Measurements from ENCODE around the gene PPP6R1. TPM values are rescaled to one million over a fixed set of nuclear protein-coding genes. Genes with fewer than 3 reads are reported as not detected.

The PPP6R1 gene
- total and polyA plus RNA-seq, 2 of the 13 experiments (the other 11 are each of a cell fraction or from before 2014, with no cell fraction given): 25.8 to 54.0 TPM

DNA sequence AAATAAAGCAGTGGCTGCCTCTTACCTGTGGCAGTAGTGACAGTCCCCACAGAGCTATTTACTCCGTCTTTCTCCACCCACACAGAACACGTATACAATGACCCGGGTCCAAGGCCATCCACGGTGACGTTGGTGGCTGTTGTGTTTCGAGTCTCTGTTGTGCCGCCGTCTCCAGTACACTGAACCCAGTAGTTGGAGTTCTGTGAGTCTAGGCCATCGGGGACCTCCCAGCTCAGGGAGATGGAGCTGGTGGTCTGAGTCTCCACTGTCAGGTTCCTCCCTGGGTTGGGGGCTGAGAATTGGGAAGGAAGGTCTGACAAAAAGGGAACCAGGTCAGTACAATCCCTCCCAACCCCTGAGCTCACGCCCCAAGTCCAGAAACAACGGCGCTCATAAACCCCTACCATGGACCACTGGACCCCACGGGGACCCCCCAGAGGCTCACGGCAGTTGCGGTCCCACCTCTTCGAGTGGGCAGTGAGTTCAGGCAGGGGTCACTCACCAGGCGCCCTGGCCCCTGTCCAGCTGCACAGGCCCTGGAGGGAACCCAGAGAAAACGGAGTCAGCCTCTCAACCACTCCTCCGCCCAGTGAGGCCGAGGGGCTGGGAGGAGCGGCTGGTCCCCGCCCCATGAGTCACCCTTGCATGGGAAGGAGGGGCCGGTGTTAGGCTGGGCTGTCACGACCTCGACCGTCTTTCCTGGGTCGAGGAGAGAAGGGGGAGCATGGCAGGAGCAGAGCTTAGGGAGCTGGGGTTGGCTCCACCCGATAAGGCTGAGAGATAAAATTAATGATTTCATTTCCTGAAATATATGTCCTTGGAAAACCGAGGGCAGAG lies 51.9 kb downstream of the PPP6R1 start (continued):
- TF ChIP-seq PHF5A (CRISPR knock-in tag; IDR thresholded peaks at IDR 0.05; ENCODE audit: low read depth, unreplicated experiment): peak; percentile 79
- no peak for TF ChIP-seq ZNF644 (CRISPR knock-in tag; IDR thresholded peaks at IDR 0.05; ENCODE audit: low read depth)
- TF ChIP-seq MTA1 (CRISPR knock-in tag; IDR thresholded peaks at IDR 0.05; ENCODE audit: borderline replicate concordance): no peak
- TF ChIP-seq ZBTB42 (CRISPR knock-in tag; IDR thresholded peaks at IDR 0.05): no peak
- TF ChIP-seq SSRP1 (CRISPR knock-in tag; IDR thresholded peaks at IDR 0.05): no peak
- TF ChIP-seq ZFP41 (CRISPR knock-in tag; IDR thresholded peaks at IDR 0.05; ENCODE audit: borderline replicate concordance): no peak
- TF ChIP-seq ZNF484 (CRISPR knock-in tag; IDR thresholded peaks at IDR 0.05; ENCODE audit: borderline replicate concordance, low read depth): no peak
- TF ChIP-seq ETV5 (CRISPR knock-in tag; IDR thresholded peaks at IDR 0.05; ENCODE audit: borderline replicate concordance): peak; percentile 52; the same call in 1 of the 2 replicates
- peak; percentile 26; the same call in 1 of the 2 replicates for TF ChIP-seq TMF1 (CRISPR knock-in tag; IDR thresholded peaks at IDR 0.05; ENCODE audit: low read depth)
- no peak for TF ChIP-seq ZNF678 (CRISPR knock-in tag; IDR thresholded peaks at IDR 0.05)
- TF ChIP-seq RELA (CRISPR knock-in tag; IDR thresholded peaks at IDR 0.05): no peak
- TF ChIP-seq KLF15 (CRISPR knock-in tag; IDR thresholded peaks at IDR 0.05; ENCODE audit: borderline replicate concordance): no peak
- peak; percentile 93 for TF ChIP-seq ZFP90 (CRISPR knock-in tag; IDR thresholded peaks at IDR 0.05; ENCODE audit: borderline replicate concordance)
- TF ChIP-seq ZBTB3 (CRISPR knock-in tag; IDR thresholded peaks at IDR 0.05; ENCODE audit: borderline replicate concordance, low read depth): no peak
- 0 out of 2 replicates have a peak, but pooled peaks have one; percentile 39 for TF ChIP-seq HOXD1 (CRISPR knock-in tag; IDR thresholded peaks at IDR 0.05)
- TF ChIP-seq ZNF589 (CRISPR knock-in tag; conservative IDR thresholded peaks at IDR 0.05): peak; percentile 44; the same call in 1 of the 2 replicates
- peak; percentile 75; the same call in 1 of the 2 replicates for TF ChIP-seq GTF2F1 (IDR thresholded peaks at IDR 0.05; ENCODE audit: low read length)
- TF ChIP-seq ATF5 (CRISPR knock-in tag; IDR thresholded peaks at IDR 0.05; ENCODE audit: low read depth): no peak
- TF ChIP-seq RBM22 (optimal IDR thresholded peaks at IDR 0.05; ENCODE audit: low read length): no peak
- TF ChIP-seq ZEB1 (IDR thresholded peaks at IDR 0.05; ENCODE audit: insufficient replicate concordance, low read depth): no peak
- TF ChIP-seq ZNF766 (CRISPR knock-in tag; IDR thresholded peaks at IDR 0.05; ENCODE audit: borderline replicate concordance): no peak
- no peak for TF ChIP-seq MTF2 (CRISPR knock-in tag; IDR thresholded peaks at IDR 0.05; ENCODE audit: borderline replicate concordance)
- no peak for TF ChIP-seq CENPX (CRISPR knock-in tag; IDR thresholded peaks at IDR 0.05)
- no peak for TF ChIP-seq KMT2B (CRISPR knock-in tag; IDR thresholded peaks at IDR 0.05)
- TF ChIP-seq, protein P1, sequence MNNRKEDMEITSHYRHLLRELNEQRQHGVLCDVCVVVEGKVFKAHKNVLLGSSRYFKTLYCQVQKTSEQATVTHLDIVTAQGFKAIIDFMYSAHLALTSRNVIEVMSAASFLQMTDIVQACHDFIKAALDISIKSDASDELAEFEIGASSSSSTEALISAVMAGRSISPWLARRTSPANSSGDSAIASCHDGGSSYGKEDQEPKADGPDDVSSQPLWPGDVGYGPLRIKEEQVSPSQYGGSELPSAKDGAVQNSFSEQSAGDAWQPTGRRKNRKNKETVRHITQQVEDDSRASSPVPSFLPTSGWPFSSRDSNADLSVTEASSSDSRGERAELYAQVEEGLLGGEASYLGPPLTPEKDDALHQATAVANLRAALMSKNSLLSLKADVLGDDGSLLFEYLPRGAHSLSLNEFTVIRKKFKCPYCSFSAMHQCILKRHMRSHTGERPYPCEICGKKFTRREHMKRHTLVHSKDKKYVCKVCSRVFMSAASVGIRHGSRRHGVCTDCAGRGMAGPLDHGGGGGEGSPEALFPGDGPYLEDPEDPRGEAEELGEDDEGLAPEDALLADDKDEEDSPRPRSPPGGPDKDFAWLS (CRISPR knock-in tag; IDR thresholded peaks at IDR 0.05; ENCODE audit: borderline replicate concordance): no peak
- peak; percentile 95 for TF ChIP-seq ZNF350 (CRISPR knock-in tag; IDR thresholded peaks at IDR 0.05; ENCODE audit: borderline replicate concordance, low read depth)
- no peak for TF ChIP-seq PAX8 (CRISPR knock-in tag; IDR thresholded peaks at IDR 0.05; ENCODE audit: borderline replicate concordance)
- no peak for TF ChIP-seq ZFYVE20 (CRISPR knock-in tag; IDR thresholded peaks at IDR 0.05; ENCODE audit: borderline replicate concordance, low read depth)
- no peak for TF ChIP-seq KDM1A (CRISPR knock-in tag; IDR thresholded peaks at IDR 0.05)
